GM12878 (cell line): Measurements from ENCODE around the gene BRD9. TPM values are rescaled to one million over a fixed set of nuclear protein-coding genes. Genes with fewer than 3 reads are reported as not detected.
A peak's percentile ranks its signal among the peaks of the same experiment; 100 is the strongest.

ENCODE experiments used
- ATAC-seq: fragments of 200-7000 bp; cut with Tn5 transposase; 3 replicates; pipeline ENCODE4 v1.9.1; 2020; ENCODE audit warnings: mild to moderate bottlenecking, moderate library complexity
- BruUV-seq: library from RNA; stranded (reverse); fragments of 400-500 nt; replicated peaks from 2 replicates; lab custom pipeline; 2021; lab: Mats Ljungman, UMichigan
- CTCF ChIA-PET: fragments of 300-600 bp; sonication (Branson Sonifier 250); formaldehyde crosslinking; extraction: SDS; loops from one replicate; lab custom pipeline; 2021; ENCODE audit warnings: inconsistent platforms; lab: Yijun Ruan, JAX
- POLR2A ChIA-PET: fragments of 350-600 bp; formaldehyde crosslinking; extraction: SDS; loops from one replicate; lab custom pipeline; 2021; ENCODE audit warnings: inconsistent platforms; lab: Charles Lee
- RAD21 ChIA-PET: fragments of 300-600 bp; sonication (Branson Sonifier 250); formaldehyde crosslinking; loops from one replicate; lab custom pipeline; 2023; ENCODE audit warnings: antibody characterized with exemption; ENCODE audit not compliant: unreplicated experiment; lab: Charles Lee
- SMC1A ChIA-PET: fragments of 300-600 bp; sonication (Branson Sonifier 250); formaldehyde crosslinking; loops from one replicate; lab custom pipeline; 2023; ENCODE audit not compliant: unreplicated experiment, uncharacterized antibody; lab: Charles Lee
- DNase-seq: peaks from one replicate; pipeline ENCODE4 v3.0.0-alpha.2; 2011; ENCODE audit warnings: low read depth, low spot score
- FAIRE-seq: peaks from 3 replicates; lab custom pipeline; 2011; peaks lifted over from hg19 to GRCh38; lab: Jason Lieb, UNC
- H2AFZ ChIP-seq: 2 replicates; pipeline ENCODE4 v1.6.0; 2011; ENCODE audit warnings: low read depth, low read length, control low read depth; ENCODE audit not compliant: control insufficient read depth
- H3K27ac ChIP-seq: 2 replicates; pipeline ENCODE4 v1.5.1; 2011; ENCODE audit warnings: control low read depth; ENCODE audit not compliant: control insufficient read depth, insufficient read depth
- H3K27me3 ChIP-seq, 2 experiments: replicated peaks in 1 of 2; 2 replicates each; pipeline versions ENCODE4 v1.6.0 to v1.6.1; 2011; ENCODE audit warnings: low read length in 1 of 2; ENCODE audit not compliant: control insufficient read depth in 2 of 2, insufficient read depth in 2 of 2
- H3K36me3 ChIP-seq, 2 experiments: 2 replicates each; pipeline ENCODE4 v1.5.1; 2011; ENCODE audit warnings: low read length in 1 of 2; ENCODE audit not compliant: control insufficient read depth in 2 of 2, insufficient read depth in 2 of 2
- H3K4me1 ChIP-seq: 2 replicates; pipeline ENCODE4 v1.6.1; 2011; ENCODE audit warnings: mild to moderate bottlenecking, low read length, moderate library complexity, mixed read lengths; ENCODE audit not compliant: control insufficient read depth, insufficient read depth
- H3K4me2 ChIP-seq: 2 replicates; pipeline ENCODE4 v1.6.0; 2011; ENCODE audit warnings: control low read depth; ENCODE audit not compliant: control insufficient read depth, insufficient read depth
- H3K4me3 ChIP-seq: fragments of 200-600 bp; sonication (generic); 2 replicates; pipeline ENCODE4 v1.5.1; 2016
- H3K79me2 ChIP-seq: 2 replicates; pipeline ENCODE4 v1.6.0; 2011; ENCODE audit warnings: low read length; ENCODE audit not compliant: control insufficient read depth, insufficient read depth
- H3K9ac ChIP-seq: 2 replicates; pipeline ENCODE4 v1.8.0; 2011; ENCODE audit warnings: low read length, control low read depth, mixed read lengths; ENCODE audit not compliant: control insufficient read depth, insufficient read depth
- H3K9me3 ChIP-seq: replicated peaks from 3 replicates; pipeline ENCODE4 v1.5.1; 2011; ENCODE audit warnings: mild to moderate bottlenecking, low read length; ENCODE audit not compliant: control insufficient read depth, insufficient read depth
- H4K20me1 ChIP-seq: 2 replicates; pipeline ENCODE4 v1.6.0; 2011; ENCODE audit not compliant: control insufficient read depth, insufficient read depth
- CBFB ChIP-seq: IDR thresholded peaks from 2 replicates; pipeline ENCODE4 v1.6.1; 2016; ENCODE audit warnings: antibody characterized with exemption, low read depth
- CHD1 ChIP-seq: IDR thresholded peaks from 2 replicates; pipeline ENCODE4 v1.6.1; 2012; ENCODE audit warnings: low read depth, low read length, improper control_type of control experiment
- CREM ChIP-seq: IDR thresholded peaks from 2 replicates; pipeline ENCODE4 v1.6.1; 2014; ENCODE audit warnings: antibody characterized with exemption, low read depth
- GATAD2B ChIP-seq: fragments of 450-650 bp; conservative IDR thresholded peaks from 2 replicates; pipeline ENCODE4 v1.6.1; 2017; ENCODE audit warnings: low read depth, mild to moderate bottlenecking, moderate library complexity
- MLLT1 ChIP-seq: fragments of 450-650 bp; IDR thresholded peaks from 2 replicates; pipeline ENCODE4 v1.6.1; 2016; ENCODE audit warnings: mild to moderate bottlenecking
- MTA2 ChIP-seq: fragments of 450-650 bp; IDR thresholded peaks from 2 replicates; pipeline ENCODE4 v1.6.1; 2016; ENCODE audit warnings: low read depth, mild to moderate bottlenecking, moderate library complexity
- POLR2AphosphoS2 ChIP-seq: IDR thresholded peaks from 2 replicates; pipeline ENCODE4 v1.6.1; 2011; ENCODE audit warnings: low read depth, mild to moderate bottlenecking, low read length, improper control_type of control experiment, moderate library complexity
- SREBF2 ChIP-seq: IDR thresholded peaks from 2 replicates; pipeline ENCODE4 v1.6.1; 2012; ENCODE audit warnings: mild to moderate bottlenecking, low read length
- TCF12 ChIP-seq: IDR thresholded peaks from 2 replicates; pipeline ENCODE4 v1.6.1; 2011; ENCODE audit warnings: low read depth, mild to moderate bottlenecking, low read length
- USF2 ChIP-seq: IDR thresholded peaks from 2 replicates; pipeline ENCODE4 v1.6.1; 2011; ENCODE audit warnings: low read depth, low read length, improper control_type of control experiment, borderline replicate concordance
- ZBTB40 ChIP-seq: fragments of 450-650 bp; IDR thresholded peaks from 2 replicates; pipeline ENCODE4 v1.6.1; 2016; ENCODE audit warnings: mild to moderate bottlenecking, moderate library complexity, borderline replicate concordance
- ZNF384 ChIP-seq: IDR thresholded peaks from 2 replicates; pipeline ENCODE4 v1.6.1; 2012; ENCODE audit warnings: low read depth, mild to moderate bottlenecking, low read length, improper control_type of control experiment, borderline replicate concordance
- WGBS: methylation state at CpG from one replicate; pipeline ENCODE4 v1.1.6; 2016; ENCODE audit warnings: low lambda C conversion rate; ENCODE audit not compliant: insufficient replicate concordance, insufficient coverage; ENCODE audit errors: missing lambda C conversion rate; 5-methylcytosine and 5-hydroxymethylcytosine counted together
- in situ Hi-C: fragments of 300-500 bp; cut with MboI; formaldehyde crosslinking; loops from 9 replicates; pipeline ENCODE4 v1.14.3; 2018; ENCODE audit warnings: mixed read lengths
- intact Hi-C: fragments of 100-400 bp; cut with micrococcal nuclease; formaldehyde crosslinking; loops from one replicate; pipeline ENCODE4 v1.14.2; 2022; ENCODE audit not compliant: unreplicated experiment
- polyA plus RNA-seq, 11 experiments: library from polyadenylated mRNA; depleted of rRNA in 4 of 11; unstranded in 6 of 11; stranded (reverse) in 5 of 11; fragments of >200 nt; fragmentation: Nextera tagmentation in 4 of 11; fragmentation: Illumina TruSeq in 1 of 11; extraction: Ambion mirVana in 4 of 11; extraction: Trizol in 1 of 11; gene quantifications; 1 replicate in 1 of 11; 2 replicates in 10 of 11; pipeline versions ENCODE4 v1.2.1 to v1.2.3, GENCODE V29; 2011 to 2016; ENCODE audit warnings: inconsistent platforms in 2 of 11, missing spikeins in 2 of 11, low read depth in 1 of 11
- total RNA-seq, 4 experiments: library from RNA; depleted of rRNA in 3 of 4; stranded (reverse); fragments of >200 nt in 3 of 4; fragmentation: Illumina TruSeq in 1 of 4; extraction: Trizol in 1 of 4; gene quantifications; 2 replicates each; pipeline versions ENCODE4 v1.2.1 to v1.2.3, GENCODE V29; 2013 to 2021

The BRD9 gene
- total and polyA plus RNA-seq, 10 of the 15 experiments (the other 5 are each of a cell fraction or from before 2014, with no cell fraction given), result 2.0 to 48.6 (median 32.4) TPM

- no peak for TF ChIP-seq CBFB
- TF ChIP-seq SREBF2, result no peak
- TF ChIP-seq MLLT1, result peak; percentile 77; the same call in 1 of the 2 replicates
Observed at GRCh38 chr5:855771-856530, 36.6 kb downstream of the BRD9 start (continued).

- no peaks in the 10 kb centered on the region for H3K9me3 ChIP-seq
- BruUV-seq, result no TSS peak
- ATAC-seq, result no peak
- H4K20me1 ChIP-seq, result no peaks in the 10 kb centered on the region
- H3K79me2 ChIP-seq, result no peaks in the 10 kb centered on the region
- no peak overlapping the region for H3K27ac ChIP-seq
- TF ChIP-seq POLR2AphosphoS2, result no peak
- no peak for TF ChIP-seq ZNF384
- no peak for TF ChIP-seq CREM
- TF ChIP-seq ZBTB40, result no peak
- no peak for TF ChIP-seq TCF12
- no peak for TF ChIP-seq CHD1
- no peak for TF ChIP-seq USF2
- no peak for TF ChIP-seq GATAD2B
- TF ChIP-seq MTA2, result no peak
- TF ChIP-seq, all 136 proteins: peak for 0
- H3K36me3 ChIP-seq, result no peaks in the 10 kb centered on the region
- no peak overlapping the region for H3K4me2 ChIP-seq
- SMC1A ChIA-PET, result no interaction called here
- no peak for FAIRE-seq
- no peaks in the 10 kb centered on the region for H3K4me1 ChIP-seq
- no peaks in the 10 kb centered on the region for H3K27me3 ChIP-seq
- 84% methylated on average over 28 of the region's 32 CpGs for WGBS
- H3K9ac ChIP-seq, result no peak overlapping the region
- DNase-seq, result no peak
- intact Hi-C loops (no loop called here), in situ Hi-C loops (loop anchor here (5.0 kb wide), 1 partner anchor 103 kb away; no protein-coding TSS in a partner anchor)
- CTCF ChIA-PET, result no interaction called here
- POLR2A ChIA-PET, result no interaction called here
- H3K4me3 ChIP-seq, result no peak overlapping the region
- H2AFZ ChIP-seq, result no peak overlapping the region
- RAD21 ChIA-PET, result no interaction called here
Observed at GRCh38 chr5:854966-855743, 37.4 kb downstream of the BRD9 start.
